DLD1 (cell line): ENCODE measurements around the gene PCCA.
"Not testable (repeated sequence)": the region's sequence is repeated elsewhere in the genome, so short reads cannot be mapped to it uniquely, and the experiment has no call there.

Experiments
- in situ Hi-C: cut with HindIII; loops from 2 replicates; pipeline ENCODE4 v1.10.0; 2017; ENCODE audit warnings: low sequenced_read_pairs

Gene PCCA, protein sequence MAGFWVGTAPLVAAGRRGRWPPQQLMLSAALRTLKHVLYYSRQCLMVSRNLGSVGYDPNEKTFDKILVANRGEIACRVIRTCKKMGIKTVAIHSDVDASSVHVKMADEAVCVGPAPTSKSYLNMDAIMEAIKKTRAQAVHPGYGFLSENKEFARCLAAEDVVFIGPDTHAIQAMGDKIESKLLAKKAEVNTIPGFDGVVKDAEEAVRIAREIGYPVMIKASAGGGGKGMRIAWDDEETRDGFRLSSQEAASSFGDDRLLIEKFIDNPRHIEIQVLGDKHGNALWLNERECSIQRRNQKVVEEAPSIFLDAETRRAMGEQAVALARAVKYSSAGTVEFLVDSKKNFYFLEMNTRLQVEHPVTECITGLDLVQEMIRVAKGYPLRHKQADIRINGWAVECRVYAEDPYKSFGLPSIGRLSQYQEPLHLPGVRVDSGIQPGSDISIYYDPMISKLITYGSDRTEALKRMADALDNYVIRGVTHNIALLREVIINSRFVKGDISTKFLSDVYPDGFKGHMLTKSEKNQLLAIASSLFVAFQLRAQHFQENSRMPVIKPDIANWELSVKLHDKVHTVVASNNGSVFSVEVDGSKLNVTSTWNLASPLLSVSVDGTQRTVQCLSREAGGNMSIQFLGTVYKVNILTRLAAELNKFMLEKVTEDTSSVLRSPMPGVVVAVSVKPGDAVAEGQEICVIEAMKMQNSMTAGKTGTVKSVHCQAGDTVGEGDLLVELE

DNA sequence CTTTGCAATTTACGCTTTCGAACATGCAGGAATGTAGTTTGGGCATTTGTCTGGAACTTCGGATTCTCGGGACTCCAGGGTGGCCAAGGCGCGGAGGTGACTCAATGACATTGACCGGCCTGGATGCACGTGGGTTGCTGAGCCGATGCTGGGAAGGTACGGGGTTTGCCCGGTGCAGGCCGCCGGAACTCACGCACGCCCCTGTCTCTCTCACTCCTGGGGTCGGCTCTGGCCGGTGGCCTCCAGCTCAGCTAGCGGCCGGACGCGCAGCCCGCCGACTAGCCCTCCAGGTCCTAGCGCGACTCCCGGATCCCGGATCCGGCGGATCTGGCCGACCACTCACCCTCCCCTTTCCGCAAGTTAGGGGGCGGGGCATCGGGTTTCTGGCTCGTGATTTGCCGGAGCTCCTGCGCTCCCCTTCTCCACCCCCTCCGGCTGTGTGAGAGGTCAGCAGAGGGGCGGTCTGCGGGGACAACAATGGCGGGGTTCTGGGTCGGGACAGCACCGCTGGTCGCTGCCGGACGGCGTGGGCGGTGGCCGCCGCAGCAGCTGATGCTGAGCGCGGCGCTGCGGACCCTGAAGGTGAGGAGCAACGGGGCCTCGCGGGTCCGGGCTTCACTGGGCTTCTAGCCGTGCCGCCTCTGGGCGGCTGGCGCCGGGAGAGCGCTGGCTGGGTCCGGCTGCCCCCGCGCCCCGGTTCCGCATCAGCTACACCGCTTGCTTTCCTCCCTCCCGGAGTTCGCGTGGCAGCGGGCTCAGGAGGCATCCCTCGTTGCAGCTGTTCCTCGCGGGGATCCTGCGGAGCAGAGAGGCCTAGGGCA is at the start of gene PCCA:
Gene PCCA (plus strand): TSS at position 450 of the 821 bp plus-strand sequence. CDS start 28 bp downstream, at position 478.
- in situ Hi-C loops, result no loop called here

DNA sequence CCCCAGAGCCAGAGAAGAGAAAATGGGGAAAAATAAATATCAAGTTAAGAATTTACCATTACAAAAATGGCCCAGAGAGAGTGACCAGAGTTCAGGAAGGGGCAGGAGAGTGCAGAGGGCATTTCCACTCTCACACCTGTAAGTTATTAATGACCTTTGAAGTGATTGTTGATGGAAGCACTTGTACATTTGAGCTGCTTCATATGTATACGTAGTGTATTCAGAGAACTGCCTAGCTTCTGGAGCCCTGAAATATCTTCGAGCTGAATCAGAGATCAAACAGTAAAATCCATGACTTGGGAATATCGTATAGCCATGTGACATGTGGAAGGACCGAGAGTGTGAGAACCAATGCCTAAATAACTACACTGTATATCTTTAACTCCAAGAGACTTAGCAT is 49.2 kb upstream of the PCCA start:
- in situ Hi-C loops, result no loop called here

DNA sequence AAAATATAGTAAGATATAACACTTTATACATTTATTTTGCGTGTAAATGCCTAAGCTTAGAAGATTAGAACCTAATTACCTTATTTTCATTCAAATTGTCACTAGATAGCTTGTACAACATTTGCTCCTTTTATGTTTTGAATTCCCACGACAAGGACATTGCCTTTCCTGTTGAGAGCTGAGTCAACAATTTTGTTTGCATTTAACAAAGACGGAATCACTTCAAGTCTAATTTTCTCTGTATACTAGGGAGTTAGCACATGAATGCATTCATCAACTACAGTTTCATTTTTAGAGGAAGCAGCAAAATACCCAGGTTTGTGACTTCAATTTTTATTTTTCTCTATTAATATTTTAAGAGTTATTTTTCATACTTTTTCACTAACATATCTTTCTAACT is 48.7 kb upstream of the PCCA start:
- in situ Hi-C loops, result no loop called here

DNA sequence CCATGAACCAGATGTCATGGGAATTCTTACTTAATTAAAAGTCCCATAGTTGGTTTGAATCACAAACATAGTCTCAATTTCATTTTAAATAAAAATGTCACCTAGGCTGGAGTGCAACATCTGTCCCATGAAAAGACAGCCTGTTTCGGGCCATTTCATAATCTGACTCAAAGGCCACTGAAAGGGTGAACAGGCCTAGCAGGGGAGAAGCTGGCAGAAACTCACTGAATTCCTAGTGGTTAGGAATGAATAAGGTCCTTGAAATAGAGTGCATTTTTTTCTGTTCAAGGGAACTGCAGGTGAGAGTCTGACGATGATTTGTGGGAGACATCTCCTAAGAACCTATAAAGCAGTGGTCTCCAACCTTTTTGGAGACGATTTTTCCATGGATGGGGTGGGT is 44.0 kb upstream of the PCCA start:
- in situ Hi-C loops, result no loop called here

DNA sequence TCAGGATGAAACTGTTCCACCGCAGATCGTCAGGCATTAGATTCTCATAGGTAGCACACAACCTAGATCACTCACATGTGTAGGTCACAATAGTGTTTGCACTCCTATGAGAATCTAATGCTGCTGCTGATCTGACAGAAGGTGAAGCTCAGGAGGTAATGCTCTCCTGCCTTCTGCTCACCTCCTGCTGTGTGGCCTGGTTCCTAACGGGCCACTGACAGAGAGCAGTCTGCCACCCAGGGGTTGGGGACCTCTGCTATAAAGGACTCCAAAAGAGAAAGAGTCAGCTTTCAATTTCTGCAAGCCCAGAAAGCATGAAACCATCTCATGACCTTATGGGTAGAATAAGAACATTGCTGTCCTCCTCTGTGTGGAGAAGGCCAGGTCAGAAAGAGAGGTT is 43.5 kb upstream of the PCCA start:
- in situ Hi-C loops, result no loop called here

GRCh38 chr13:100051070-100051469 is 37.8 kb upstream of the PCCA start:
- in situ Hi-C loops, result no loop called here

DNA sequence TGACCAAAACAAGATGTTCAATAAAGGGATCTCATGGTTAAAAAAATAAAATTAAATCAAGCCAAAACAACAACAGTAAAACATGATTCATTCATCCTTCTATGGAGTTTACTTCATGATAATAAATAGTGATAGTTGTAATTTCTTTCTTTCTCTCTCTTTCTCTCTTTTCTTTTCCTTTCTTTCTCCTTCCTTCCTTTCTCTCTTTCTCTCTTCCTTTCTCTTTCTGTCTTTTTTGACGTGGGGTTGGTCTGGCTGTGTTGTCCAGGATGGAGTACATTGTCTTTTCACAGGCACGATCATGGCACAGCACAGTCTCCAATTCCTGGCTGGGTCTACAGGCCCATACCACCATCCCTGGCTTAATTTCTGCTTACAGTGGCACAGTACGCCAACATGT is 29.1 kb upstream of the PCCA start:
- in situ Hi-C loops, result no loop called here

- in situ Hi-C loops, result no loop called here
Measured at GRCh38 chr13:100063333-100063732, 25.6 kb upstream of the PCCA start.

DNA sequence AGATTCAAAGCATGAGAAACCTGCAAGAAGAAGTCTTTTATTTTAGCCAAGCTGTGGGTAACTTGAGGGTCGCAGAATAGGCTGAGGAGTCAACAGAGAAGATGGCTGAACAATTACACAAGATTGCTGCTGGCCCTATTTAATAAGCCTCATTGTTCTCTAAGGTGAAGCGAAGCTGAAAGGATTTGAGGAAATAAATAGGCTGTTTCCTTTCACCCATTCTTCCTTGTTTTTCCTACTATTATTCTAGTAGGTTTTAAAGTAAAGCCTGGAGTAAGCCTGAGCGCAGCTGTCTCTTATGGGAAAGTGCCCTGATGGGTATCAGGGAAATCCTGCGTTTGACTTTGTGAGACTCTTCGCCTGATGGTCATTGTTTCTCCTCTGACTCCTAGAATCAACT is 25.0 kb upstream of the PCCA start:
- in situ Hi-C loops, result no loop called here

DNA sequence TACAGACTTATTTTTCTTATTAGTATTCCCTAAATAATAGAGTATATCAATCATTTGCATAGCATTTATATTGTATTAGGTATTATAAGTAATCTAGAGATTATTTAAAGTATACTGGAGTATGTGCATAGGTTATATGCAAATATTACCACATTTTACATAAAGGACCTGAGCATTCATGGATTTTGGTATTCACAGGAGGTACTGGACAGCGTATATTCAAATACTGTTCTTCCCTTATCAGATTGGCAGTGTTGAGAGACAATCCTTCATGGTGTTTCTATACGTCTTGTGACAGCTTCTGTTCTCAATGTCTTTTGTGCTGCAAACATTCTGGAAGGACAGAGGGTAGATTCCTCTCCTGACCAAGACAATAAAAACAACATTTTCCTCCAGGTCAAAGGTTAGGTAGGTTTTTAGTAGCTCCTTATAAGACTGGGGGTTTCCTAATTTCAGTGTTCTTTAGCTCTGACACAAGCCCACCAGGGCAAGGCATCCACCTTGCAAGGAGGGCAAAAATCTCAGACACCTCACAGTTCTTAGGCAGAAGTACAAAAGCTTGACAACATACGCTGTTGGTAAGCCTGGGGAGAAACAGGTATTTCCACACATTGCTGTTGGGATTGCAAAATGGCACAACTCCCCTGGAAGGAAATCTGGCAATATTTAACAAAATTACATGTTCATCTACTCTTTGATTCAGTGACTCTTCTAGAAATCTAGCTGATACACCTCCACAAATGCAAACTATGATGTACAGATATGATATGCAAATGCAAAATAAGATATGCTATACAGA is 20.6 kb upstream of the PCCA start:
- in situ Hi-C loops, result no loop called here

DNA sequence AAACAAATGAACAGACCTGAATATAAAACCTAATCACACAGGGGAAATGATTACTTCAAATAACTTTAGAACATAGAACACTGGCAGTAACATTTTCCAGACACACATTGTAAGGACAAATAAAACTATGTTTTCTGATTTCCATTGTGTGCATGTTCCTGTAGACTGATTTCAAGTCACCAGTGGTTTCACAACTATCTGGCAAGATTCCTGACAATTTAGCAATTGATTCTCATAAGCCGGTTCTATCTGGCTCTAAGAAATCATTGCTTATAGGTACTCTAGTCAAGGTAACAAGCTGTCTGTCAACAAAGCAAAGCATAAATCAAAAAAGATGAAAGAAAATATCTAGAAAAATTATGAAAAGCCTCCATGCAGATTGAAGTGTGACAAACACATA is 19.6 kb upstream of the PCCA start:
- in situ Hi-C loops, result no loop called here

- in situ Hi-C loops, result no loop called here
Measured at GRCh38 chr13:100075700-100076587, 12.9 kb upstream of the PCCA start.

- in situ Hi-C loops, result not testable (repeated sequence)
Measured at GRCh38 chr13:100079003-100079402, 9.9 kb upstream of the PCCA start.

GRCh38 chr13:100083401-100083800 is 5.5 kb upstream of the PCCA start:
- in situ Hi-C loops, result not testable (repeated sequence)

DNA sequence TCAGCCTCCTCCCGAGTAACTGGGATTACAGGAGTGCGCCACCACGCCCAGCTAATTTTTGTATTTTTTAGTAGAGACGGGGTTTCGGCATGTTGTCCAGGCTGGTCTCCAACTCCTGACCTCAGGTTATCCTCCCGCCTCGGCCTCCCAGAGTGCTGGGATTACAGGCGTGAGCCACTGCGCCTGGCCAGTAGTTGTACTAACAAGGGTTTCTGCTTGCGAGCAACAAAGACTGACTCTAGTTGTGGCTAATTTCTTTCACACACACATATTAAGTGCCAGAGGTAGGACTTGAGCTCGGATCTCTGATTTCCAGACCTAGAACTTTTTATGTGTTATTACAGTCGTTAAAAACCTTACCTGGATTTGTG is 635 bp upstream of the PCCA start:
- in situ Hi-C loops, result no loop called here

DNA sequence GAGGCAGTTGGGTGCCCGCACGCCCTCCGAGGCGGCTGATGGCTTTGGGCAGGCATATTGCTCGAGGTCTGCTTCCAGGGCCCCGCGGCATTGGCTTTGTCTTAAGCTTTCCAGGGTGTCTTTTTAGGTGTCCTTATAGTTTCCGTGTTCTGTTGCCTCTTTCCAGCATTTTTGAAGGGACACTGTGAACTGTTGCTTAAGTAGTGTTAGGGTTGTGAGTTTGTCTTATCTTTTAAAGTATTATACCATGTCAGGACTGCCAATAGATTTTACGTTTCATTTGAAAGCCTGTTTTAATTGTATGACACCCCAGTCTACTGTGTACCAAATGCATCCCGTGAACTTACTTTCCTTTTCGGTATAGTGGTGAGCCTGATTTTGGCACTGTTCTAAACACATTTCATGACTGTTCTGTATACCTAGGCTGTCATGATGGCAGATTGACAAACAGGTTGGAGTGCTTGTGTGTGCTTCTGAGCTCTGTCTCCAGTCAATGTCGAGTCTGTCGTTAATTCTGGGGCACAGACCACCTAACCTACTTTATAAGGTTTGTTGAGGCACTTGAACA is 656 bp downstream of the PCCA start:
- in situ Hi-C loops, result no loop called here

DNA sequence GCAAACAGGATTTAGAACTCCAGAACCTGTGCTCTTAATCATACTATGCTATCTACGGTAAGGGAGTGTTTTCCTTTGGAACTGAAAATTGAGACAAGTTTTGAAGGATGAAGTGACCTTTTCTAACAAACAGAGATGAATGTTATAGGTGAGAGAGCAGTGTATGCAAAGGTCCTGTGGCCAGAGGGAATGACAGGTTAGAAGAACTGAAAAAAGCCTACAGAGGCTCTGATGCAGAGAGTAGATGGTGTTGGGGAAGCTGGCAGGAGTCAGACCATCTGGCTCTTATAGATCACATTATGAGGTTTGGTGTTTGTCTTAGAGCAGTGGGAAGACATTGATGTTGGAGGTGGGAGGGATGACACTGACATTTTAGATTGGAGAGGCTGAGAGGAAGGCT is 2.0 kb downstream of the PCCA start:
- in situ Hi-C loops, result no loop called here

- in situ Hi-C loops, result no loop called here
Measured at GRCh38 chr13:100091391-100091790, 2.5 kb downstream of the PCCA start.

GRCh38 chr13:100092273-100092672 is 3.4 kb downstream of the PCCA start:
- in situ Hi-C loops, result not testable (repeated sequence)
